Breast epithelium (tissue), 4 donors: Measurements from ENCODE around the gene LRRC49. TPM values are rescaled to one million over a fixed set of nuclear protein-coding genes. Genes with fewer than 3 reads are reported as not detected.
"Not testable (repeated sequence)": the region's sequence is repeated elsewhere in the genome, so short reads cannot be mapped to it uniquely, and the experiment has no call there.

Experiments
- DNase-seq, 2 donors: peaks; one replicate each; pipeline ENCODE4 v3.0.0-alpha.2; 2019; ENCODE audit warnings: low spot score in 2 of 2
- H3K27ac ChIP-seq, 2 donors: fragments of 200-600 bp; sonication (generic) in 1 of 2; one replicate each; pipeline ENCODE4 v1.5.1; 2016 to 2019; ENCODE audit warnings: mild to moderate bottlenecking in 1 of 2
- H3K27me3 ChIP-seq, 2 donors: fragments of 200-600 bp; sonication (generic) in 1 of 2; one replicate each; pipeline versions ENCODE4 v1.5.1 to v1.6.0; 2017 to 2019; ENCODE audit warnings: control low read depth in 1 of 2, mild to moderate bottlenecking in 1 of 2
- H3K36me3 ChIP-seq: fragments of 200-600 bp; one replicate; pipeline ENCODE4 v1.5.1; 2019
- H3K4me1 ChIP-seq, 2 donors: fragments of 200-600 bp; sonication (generic); one replicate each; pipeline ENCODE4 v1.5.1; 2016 to 2019; ENCODE audit warnings: control low read depth in 1 of 2
- H3K4me3 ChIP-seq, 3 donors: fragments of 200-600 bp; sonication (generic); 1 replicate in 2 of 3; 2 replicates in 1 of 3; pipeline ENCODE4 v1.5.1; 2016 to 2019; ENCODE audit warnings: mild to moderate bottlenecking in 3 of 3, moderate library complexity in 2 of 3
- H3K9me3 ChIP-seq, 2 donors: fragments of 200-600 bp; sonication (generic) in 1 of 2; one replicate each; pipeline ENCODE4 v1.5.1; 2016 to 2019; ENCODE audit warnings: control low read depth in 1 of 2
- POLR2A ChIP-seq: fragments of 450-650 bp; IDR thresholded peaks from one replicate; pipeline ENCODE4 v1.6.1; 2016; ENCODE audit warnings: antibody characterized with exemption, mild to moderate bottlenecking, moderate library complexity
- POLR2AphosphoS5 ChIP-seq, 3 donors: sonication (generic); formaldehyde crosslinking; IDR thresholded peaks; one replicate each; pipeline ENCODE4 v1.6.1; 2017; ENCODE audit warnings: antibody characterized with exemption in 3 of 3
- intact Hi-C: fragments of 100-400 bp; cut with DNase I; formaldehyde crosslinking; loops from one replicate; pipeline ENCODE4 v1.15.1; 2023; ENCODE audit warnings: low total_unique reads
- total RNA-seq, 3 donors: library from RNA; depleted of rRNA; stranded (reverse); fragments of >200 nt; gene quantifications; one replicate each; pipeline ENCODE4 v1.1.0, GENCODE V29; 2016
- TF ChIP-seq, protein P1 (sequence below), 3 donors: fragments of 450-650 bp; IDR thresholded peaks; one replicate each; pipeline ENCODE4 v1.5.1; 2016 to 2017; ENCODE audit warnings: antibody characterized with exemption in 3 of 3, mild to moderate bottlenecking in 3 of 3, moderate library complexity in 3 of 3

Gene LRRC49
- total RNA-seq, 3 donors from 2014 or later: 6.7 to 13.3 (median 9.5) TPM

GRCh38 chr15:70856177-70856883 is 36.3 kb upstream of the LRRC49 start:
- no peaks in the 10 kb centered on the region for H3K4me1 ChIP-seq
- H3K27ac ChIP-seq: peak overlapping the region; percentile 24 to 72
- intact Hi-C loops: no loop called here

DNA sequence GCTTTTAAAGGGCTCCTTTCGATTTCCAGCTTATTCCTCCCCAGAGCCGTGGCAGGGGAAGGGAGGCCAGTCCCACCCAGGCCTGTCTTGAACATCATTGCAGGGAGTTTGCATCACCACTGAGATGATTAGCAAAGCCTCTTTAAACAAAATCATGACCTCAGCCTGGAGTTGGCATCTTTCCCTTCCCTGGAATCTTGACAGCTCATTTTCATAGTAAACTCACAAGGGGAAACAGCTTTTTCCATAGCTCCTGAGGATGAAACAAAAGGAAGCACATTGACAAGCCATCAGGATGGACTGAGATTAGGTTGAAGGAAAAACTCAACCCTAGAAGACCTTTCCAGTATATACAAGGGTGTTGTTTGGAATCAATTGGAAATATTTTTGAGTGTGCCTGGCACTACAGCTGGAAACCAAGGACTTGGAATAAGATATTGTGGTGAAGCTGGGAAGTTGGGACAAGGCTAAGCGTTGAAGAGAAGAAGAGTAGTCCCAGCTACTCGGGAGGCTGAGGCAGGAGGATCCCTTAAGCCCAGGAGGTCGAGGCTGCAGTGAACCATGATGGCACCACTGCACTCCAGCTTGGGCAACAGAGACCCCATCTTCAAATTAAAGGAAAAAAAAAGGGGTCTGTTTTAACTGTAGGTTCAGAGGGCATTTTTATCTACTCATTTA is 35.6 kb upstream of the LRRC49 start:
- Histone ChIP-seq H3K36me3 (no peaks in the 10 kb centered on the region), H3K4me1 (no peaks in the 10 kb centered on the region), H3K4me3 (no peak overlapping the region), H3K9me3 (no peaks in the 10 kb centered on the region), H3K27me3 (no peaks in the 10 kb centered on the region), H3K27ac (peak overlapping the region; percentile 48 to 72)
- peak; percentile 25 to 89 (median 75) for TF ChIP-seq POLR2AphosphoS5 (IDR thresholded peaks at IDR 0.05)
- TF ChIP-seq, protein P1, sequence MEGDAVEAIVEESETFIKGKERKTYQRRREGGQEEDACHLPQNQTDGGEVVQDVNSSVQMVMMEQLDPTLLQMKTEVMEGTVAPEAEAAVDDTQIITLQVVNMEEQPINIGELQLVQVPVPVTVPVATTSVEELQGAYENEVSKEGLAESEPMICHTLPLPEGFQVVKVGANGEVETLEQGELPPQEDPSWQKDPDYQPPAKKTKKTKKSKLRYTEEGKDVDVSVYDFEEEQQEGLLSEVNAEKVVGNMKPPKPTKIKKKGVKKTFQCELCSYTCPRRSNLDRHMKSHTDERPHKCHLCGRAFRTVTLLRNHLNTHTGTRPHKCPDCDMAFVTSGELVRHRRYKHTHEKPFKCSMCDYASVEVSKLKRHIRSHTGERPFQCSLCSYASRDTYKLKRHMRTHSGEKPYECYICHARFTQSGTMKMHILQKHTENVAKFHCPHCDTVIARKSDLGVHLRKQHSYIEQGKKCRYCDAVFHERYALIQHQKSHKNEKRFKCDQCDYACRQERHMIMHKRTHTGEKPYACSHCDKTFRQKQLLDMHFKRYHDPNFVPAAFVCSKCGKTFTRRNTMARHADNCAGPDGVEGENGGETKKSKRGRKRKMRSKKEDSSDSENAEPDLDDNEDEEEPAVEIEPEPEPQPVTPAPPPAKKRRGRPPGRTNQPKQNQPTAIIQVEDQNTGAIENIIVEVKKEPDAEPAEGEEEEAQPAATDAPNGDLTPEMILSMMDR (IDR thresholded peaks at IDR 0.05): no peak
- TF ChIP-seq POLR2A: no peak
- peak in 1 of 2 donors; percentile 43 for DNase-seq
- intact Hi-C loops: no loop called here

More at GRCh38 chr15:70856177-70856883, 36.3 kb upstream of the LRRC49 start:
- H3K4me3 ChIP-seq: no peak overlapping the region
- no peak for DNase-seq
- TF ChIP-seq POLR2AphosphoS5 (IDR thresholded peaks at IDR 0.05) (no peak), POLR2A (no peak)
- TF ChIP-seq, protein P1 (IDR thresholded peaks at IDR 0.05): no peak
- no peaks in the 10 kb centered on the region for H3K27me3 ChIP-seq
- H3K9me3 ChIP-seq: no peaks in the 10 kb centered on the region
- H3K36me3 ChIP-seq: no peaks in the 10 kb centered on the region

GRCh38 chr15:70857562-70858285 is 34.9 kb upstream of the LRRC49 start:
- Histone ChIP-seq H3K9me3 (no peaks in the 10 kb centered on the region), H3K27ac (peak overlapping the region; percentile 48), H3K36me3 (no peaks in the 10 kb centered on the region), H3K27me3 (no peaks in the 10 kb centered on the region), H3K4me3 (no peak overlapping the region), H3K4me1 (no peaks in the 10 kb centered on the region)
- no peak for DNase-seq
- TF ChIP-seq, protein P1 (IDR thresholded peaks at IDR 0.05): no peak
- TF ChIP-seq POLR2A: no peak
- TF ChIP-seq POLR2AphosphoS5 (IDR thresholded peaks at IDR 0.05): no peak
- intact Hi-C loops: no loop called here

- intact Hi-C loops: not testable (repeated sequence)
Observed at GRCh38 chr15:70858614-70859321, 33.9 kb upstream of the LRRC49 start.

GRCh38 chr15:70859322-70859908 is 33.2 kb upstream of the LRRC49 start:
- no peaks in the 10 kb centered on the region for H3K9me3 ChIP-seq
- H3K27me3 ChIP-seq: no peaks in the 10 kb centered on the region
- H3K27ac ChIP-seq: no peak overlapping the region
- peaks cover 0 to 4% of the 10 kb centered on the region in 2 donors for H3K4me1 ChIP-seq
- no peaks in the 10 kb centered on the region for H3K36me3 ChIP-seq
- TF ChIP-seq, protein P1 (IDR thresholded peaks at IDR 0.05): no peak
- TF ChIP-seq POLR2AphosphoS5 (IDR thresholded peaks at IDR 0.05): no peak
- TF ChIP-seq POLR2A: no peak
- DNase-seq: no peak
- intact Hi-C loops: no loop called here
- no peak overlapping the region for H3K4me3 ChIP-seq

More at GRCh38 chr15:70858614-70859321, 33.9 kb upstream of the LRRC49 start:
- not testable (repeated sequence) for H3K36me3 ChIP-seq, H3K4me3 ChIP-seq, H3K4me1 ChIP-seq, H3K27ac ChIP-seq, H3K9me3 ChIP-seq, DNase-seq, H3K27me3 ChIP-seq
